HG02610 (cell line): ENCODE measurements around the gene SULT4A1.

ENCODE experiments used
- ATAC-seq: cut with Tn5 transposase; IDR thresholded peaks from one replicate; pipeline ENCODE4 v1.9.1; 2021; ENCODE audit warnings: mild to moderate bottlenecking, moderate library complexity; ENCODE audit not compliant: unreplicated experiment

The SULT4A1 gene

GRCh38 chr22:43861529-43861928 is 784 bp downstream of the SULT4A1 start:
- no peak for ATAC-seq

- no peak for ATAC-seq
These were observed 1.5 kb downstream of the SULT4A1 start for GRCh38 chr22:43860831-43861230.

- no peak for ATAC-seq
These were observed 2.2 kb downstream of the SULT4A1 start for GRCh38 chr22:43860126-43860525.

GRCh38 chr22:43859621-43860020 is 2.7 kb downstream of the SULT4A1 start:
- ATAC-seq = no peak

GRCh38 chr22:43859176-43859575 is 3.1 kb downstream of the SULT4A1 start:
- no peak for ATAC-seq

GRCh38 chr22:43858156-43858895 is 4.0 kb downstream of the SULT4A1 start:
- no peak for ATAC-seq

GRCh38 chr22:43857367-43857766 is 4.9 kb downstream of the SULT4A1 start:
- no peak for ATAC-seq

GRCh38 chr22:43855431-43855830 is 6.9 kb downstream of the SULT4A1 start:
- ATAC-seq = no peak

GRCh38 chr22:43854786-43855271 is 7.5 kb downstream of the SULT4A1 start:
- no peak for ATAC-seq

GRCh38 chr22:43854121-43854785 is 8.1 kb downstream of the SULT4A1 start:
- no peak for ATAC-seq

GRCh38 chr22:43853328-43853931 is 8.9 kb downstream of the SULT4A1 start:
- ATAC-seq = no peak

GRCh38 chr22:43852573-43853327 is 9.6 kb downstream of the SULT4A1 start:
- no peak for ATAC-seq

- no peak for ATAC-seq
These were observed 10.4 kb downstream of the SULT4A1 start for GRCh38 chr22:43851979-43852307.

- no peak for ATAC-seq
These were observed 11.0 kb downstream of the SULT4A1 start for GRCh38 chr22:43851058-43851978.

GRCh38 chr22:43850529-43850928 is 11.8 kb downstream of the SULT4A1 start:
- no peak for ATAC-seq

- ATAC-seq = no peak
These were observed 12.6 kb downstream of the SULT4A1 start for GRCh38 chr22:43849731-43850130.

- no peak for ATAC-seq
These were observed 13.7 kb downstream of the SULT4A1 start for GRCh38 chr22:43848366-43849171.

- ATAC-seq = no peak
These were observed 14.7 kb downstream of the SULT4A1 start for GRCh38 chr22:43847376-43848289.
